GM19397 (cell line): ENCODE results near the gene PCDHA3.
"Not testable (repeated sequence)": the region's sequence is repeated elsewhere in the genome, so short reads cannot be mapped to it uniquely, and the experiment has no call there.

Experiments used
- ATAC-seq: cut with Tn5 transposase; IDR thresholded peaks from one replicate; pipeline ENCODE4 v1.9.1; 2021; ENCODE audit warnings: mild to moderate bottlenecking, moderate library complexity; ENCODE audit not compliant: unreplicated experiment

Gene PCDHA3

GRCh38 chr5:140800816-140801493, at the start of gene PCDHA3:
TSS of gene PCDHA3 (plus strand) at chr5:140801057.
- no peak for ATAC-seq

- ATAC-seq = no peak
These were observed 47.3 kb upstream of the PCDHA3 start for GRCh38 chr5:140753561-140753960.

GRCh38 chr5:140764177-140764973, 36.5 kb upstream of the PCDHA3 start:
- ATAC-seq = no peak

GRCh38 chr5:140767444-140767843, 33.4 kb upstream of the PCDHA3 start:
- no peak for ATAC-seq

GRCh38 chr5:140780512-140780911, 20.3 kb upstream of the PCDHA3 start:
- ATAC-seq = no peak

GRCh38 chr5:140785905-140786686, 14.8 kb upstream of the PCDHA3 start, which contains the start of gene PCDHA1:
TSS of gene PCDHA1 (plus strand) at chr5:140786140.
- no peak for ATAC-seq

GRCh38 chr5:140787422-140787821, 13.4 kb upstream of the PCDHA3 start:
- not testable (repeated sequence) for ATAC-seq

GRCh38 chr5:140787849-140788504, 12.9 kb upstream of the PCDHA3 start:
- not testable (repeated sequence) for ATAC-seq

- ATAC-seq = no peak
These were observed 9.8 kb upstream of the PCDHA3 start for GRCh38 chr5:140791089-140791488.

GRCh38 chr5:140794595-140795258, 6.1 kb upstream of the PCDHA3 start, which contains the start of gene PCDHA2:
TSS of gene PCDHA2 (plus strand) at chr5:140794852.
- no peak for ATAC-seq

- no peak for ATAC-seq
These were observed 5.6 kb upstream of the PCDHA3 start for GRCh38 chr5:140795259-140795641.

- ATAC-seq = not testable (repeated sequence)
These were observed 4.7 kb upstream of the PCDHA3 start for GRCh38 chr5:140796072-140796717.

- ATAC-seq = no peak
These were observed 4.2 kb upstream of the PCDHA3 start for GRCh38 chr5:140796718-140797095.

GRCh38 chr5:140801494-140801841, 611 bp downstream of the PCDHA3 start:
- ATAC-seq = no peak

- not testable (repeated sequence) for ATAC-seq
These were observed 1.5 kb downstream of the PCDHA3 start for GRCh38 chr5:140802381-140802780.

GRCh38 chr5:140802781-140803271, 2.0 kb downstream of the PCDHA3 start:
- ATAC-seq = no peak

GRCh38 chr5:140806834-140807775, 6.2 kb downstream of the PCDHA3 start, which contains the start of gene PCDHA4:
TSS of gene PCDHA4 (plus strand) at chr5:140807068.
- ATAC-seq = no peak

- ATAC-seq = not testable (repeated sequence)
These were observed 7.5 kb downstream of the PCDHA3 start for GRCh38 chr5:140808241-140808888.
